Measurements from ENCODE around the gene PTGES2. TPM values are rescaled to one million over a fixed set of nuclear protein-coding genes. Genes with fewer than 3 reads are reported as not detected.

The PTGES2 gene
- total and polyA plus RNA-seq, 9 of the 15 experiments (the other 6 are each of a cell fraction or from before 2014, with no cell fraction given): 2.4 to 196 (median 90.1) TPM

- TF ChIP-seq, protein P1, sequence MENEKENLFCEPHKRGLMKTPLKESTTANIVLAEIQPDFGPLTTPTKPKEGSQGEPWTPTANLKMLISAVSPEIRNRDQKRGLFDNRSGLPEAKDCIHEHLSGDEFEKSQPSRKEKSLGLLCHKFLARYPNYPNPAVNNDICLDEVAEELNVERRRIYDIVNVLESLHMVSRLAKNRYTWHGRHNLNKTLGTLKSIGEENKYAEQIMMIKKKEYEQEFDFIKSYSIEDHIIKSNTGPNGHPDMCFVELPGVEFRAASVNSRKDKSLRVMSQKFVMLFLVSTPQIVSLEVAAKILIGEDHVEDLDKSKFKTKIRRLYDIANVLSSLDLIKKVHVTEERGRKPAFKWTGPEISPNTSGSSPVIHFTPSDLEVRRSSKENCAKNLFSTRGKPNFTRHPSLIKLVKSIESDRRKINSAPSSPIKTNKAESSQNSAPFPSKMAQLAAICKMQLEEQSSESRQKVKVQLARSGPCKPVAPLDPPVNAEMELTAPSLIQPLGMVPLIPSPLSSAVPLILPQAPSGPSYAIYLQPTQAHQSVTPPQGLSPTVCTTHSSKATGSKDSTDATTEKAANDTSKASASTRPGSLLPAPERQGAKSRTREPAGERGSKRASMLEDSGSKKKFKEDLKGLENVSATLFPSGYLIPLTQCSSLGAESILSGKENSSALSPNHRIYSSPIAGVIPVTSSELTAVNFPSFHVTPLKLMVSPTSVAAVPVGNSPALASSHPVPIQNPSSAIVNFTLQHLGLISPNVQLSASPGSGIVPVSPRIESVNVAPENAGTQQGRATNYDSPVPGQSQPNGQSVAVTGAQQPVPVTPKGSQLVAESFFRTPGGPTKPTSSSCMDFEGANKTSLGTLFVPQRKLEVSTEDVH (IDR thresholded peaks at IDR 0.05; ENCODE audit: low read depth, partially characterized antibody): peak; percentile 39
- TF ChIP-seq PHF21A (IDR thresholded peaks at IDR 0.05; ENCODE audit: borderline replicate concordance, low read depth): no peak; the same call in 1 of the 2 replicates
- TF ChIP-seq U2AF2 (optimal IDR thresholded peaks at IDR 0.05; ENCODE audit: low read depth, low read length): no peak
- TF ChIP-seq ILF3 (IDR thresholded peaks at IDR 0.05; ENCODE audit: borderline replicate concordance): no peak
- TF ChIP-seq FOXK2 (conservative IDR thresholded peaks at IDR 0.05 in 1 of 2, IDR thresholded peaks at IDR 0.05 in 1 of 2; ENCODE audit: low read depth in 2 of 2): peak; percentile 67 to 78; a peak in 3 of 4 replicates
- no peak for TF ChIP-seq SRSF3 (IDR thresholded peaks at IDR 0.05; ENCODE audit: insufficient read depth, low read length)
- TF ChIP-seq, protein P2, sequence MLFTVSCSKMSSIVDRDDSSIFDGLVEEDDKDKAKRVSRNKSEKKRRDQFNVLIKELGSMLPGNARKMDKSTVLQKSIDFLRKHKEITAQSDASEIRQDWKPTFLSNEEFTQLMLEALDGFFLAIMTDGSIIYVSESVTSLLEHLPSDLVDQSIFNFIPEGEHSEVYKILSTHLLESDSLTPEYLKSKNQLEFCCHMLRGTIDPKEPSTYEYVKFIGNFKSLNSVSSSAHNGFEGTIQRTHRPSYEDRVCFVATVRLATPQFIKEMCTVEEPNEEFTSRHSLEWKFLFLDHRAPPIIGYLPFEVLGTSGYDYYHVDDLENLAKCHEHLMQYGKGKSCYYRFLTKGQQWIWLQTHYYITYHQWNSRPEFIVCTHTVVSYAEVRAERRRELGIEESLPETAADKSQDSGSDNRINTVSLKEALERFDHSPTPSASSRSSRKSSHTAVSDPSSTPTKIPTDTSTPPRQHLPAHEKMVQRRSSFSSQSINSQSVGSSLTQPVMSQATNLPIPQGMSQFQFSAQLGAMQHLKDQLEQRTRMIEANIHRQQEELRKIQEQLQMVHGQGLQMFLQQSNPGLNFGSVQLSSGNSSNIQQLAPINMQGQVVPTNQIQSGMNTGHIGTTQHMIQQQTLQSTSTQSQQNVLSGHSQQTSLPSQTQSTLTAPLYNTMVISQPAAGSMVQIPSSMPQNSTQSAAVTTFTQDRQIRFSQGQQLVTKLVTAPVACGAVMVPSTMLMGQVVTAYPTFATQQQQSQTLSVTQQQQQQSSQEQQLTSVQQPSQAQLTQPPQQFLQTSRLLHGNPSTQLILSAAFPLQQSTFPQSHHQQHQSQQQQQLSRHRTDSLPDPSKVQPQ (CRISPR knock-in tag; IDR thresholded peaks at IDR 0.05; ENCODE audit: borderline replicate concordance): no peak
- peak; percentile 85 for TF ChIP-seq USF2 (CRISPR knock-in tag; IDR thresholded peaks at IDR 0.05)
- no peak for TF ChIP-seq CC2D1A (IDR thresholded peaks at IDR 0.05)
- TF ChIP-seq TSHZ1 (CRISPR knock-in tag; IDR thresholded peaks at IDR 0.05): no peak
- no peak for TF ChIP-seq ZNF175 (CRISPR knock-in tag; IDR thresholded peaks at IDR 0.05; ENCODE audit: low read depth)
- TF ChIP-seq ZNF121 (CRISPR knock-in tag; conservative IDR thresholded peaks at IDR 0.05): no peak
Measured at GRCh38 chr9:128127990-128128835, 684 bp upstream of the PTGES2 start (continued).
